ENCODE measurements around the gene DTWD2. TPM values are rescaled to one million over a fixed set of nuclear protein-coding genes. Genes with fewer than 3 reads are reported as not detected.
"Not testable (repeated sequence)": the region's sequence is repeated elsewhere in the genome, so short reads cannot be mapped to it uniquely, and the experiment has no call there.

DTWD2 gene
- total RNA-seq, 1 donor from 2014 or later: 1.6 TPM

DNA sequence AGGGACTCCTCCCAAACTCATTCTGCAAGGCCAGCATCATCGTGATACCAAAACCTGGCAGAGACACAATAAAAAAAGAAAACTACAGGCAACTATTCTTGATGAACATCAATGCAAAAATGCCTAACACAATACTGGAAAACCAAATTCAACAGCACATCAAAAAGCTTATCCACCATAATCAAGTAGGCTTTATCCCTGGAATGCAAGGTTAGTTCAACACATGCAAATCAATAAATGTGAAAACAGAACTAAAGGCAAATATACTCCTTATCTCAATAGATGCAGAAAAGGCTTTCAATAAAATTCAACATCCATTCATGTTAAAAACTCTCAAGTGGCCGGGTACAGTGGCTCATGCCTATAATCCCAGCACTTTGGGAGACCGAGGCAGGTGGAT is 111.5 kb downstream of the DTWD2 start:
- DNase-seq (ENCODE audit: low read depth, low spot score): not testable (repeated sequence)

DNA sequence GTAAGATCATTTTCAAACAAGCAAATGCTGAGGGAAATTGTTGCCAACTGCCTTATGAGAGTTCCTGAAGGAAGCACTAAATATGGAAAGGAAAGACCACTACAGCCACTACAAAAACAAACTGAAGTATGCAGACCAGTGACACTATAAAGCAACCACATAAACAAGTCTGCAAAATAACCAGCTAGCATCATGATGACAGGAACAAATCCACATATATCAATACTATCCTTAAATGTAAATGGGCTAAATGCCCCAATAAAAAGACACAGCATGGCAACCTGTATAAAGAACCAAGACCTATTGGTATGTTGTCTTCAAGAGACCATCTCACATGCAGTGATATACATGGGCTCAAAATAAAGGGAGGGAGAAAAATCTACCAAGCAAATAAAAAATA is 113.2 kb downstream of the DTWD2 start:
- DNase-seq (ENCODE audit: low read depth, low spot score): no peak

DNA sequence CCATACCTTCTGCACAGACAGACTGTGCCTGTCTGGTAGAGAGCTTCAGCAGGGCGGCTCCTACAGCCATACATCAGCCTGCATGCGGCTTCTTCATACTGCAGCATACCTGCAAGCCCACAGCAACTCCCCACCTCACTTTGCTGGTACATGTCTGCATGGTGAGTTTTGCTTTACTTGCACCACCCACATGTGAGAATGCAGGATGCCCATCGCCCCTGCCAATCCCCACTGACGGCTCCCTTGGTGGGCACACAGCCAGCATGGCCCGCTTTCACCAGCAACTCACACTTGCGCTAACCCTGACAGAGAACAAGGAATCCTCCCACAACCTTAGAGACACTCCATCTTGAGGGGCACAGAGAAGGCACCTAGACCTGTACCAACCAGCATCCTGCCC is 114.9 kb downstream of the DTWD2 start:
- DNase-seq (ENCODE audit: low read depth, low spot score): no peak

DNA sequence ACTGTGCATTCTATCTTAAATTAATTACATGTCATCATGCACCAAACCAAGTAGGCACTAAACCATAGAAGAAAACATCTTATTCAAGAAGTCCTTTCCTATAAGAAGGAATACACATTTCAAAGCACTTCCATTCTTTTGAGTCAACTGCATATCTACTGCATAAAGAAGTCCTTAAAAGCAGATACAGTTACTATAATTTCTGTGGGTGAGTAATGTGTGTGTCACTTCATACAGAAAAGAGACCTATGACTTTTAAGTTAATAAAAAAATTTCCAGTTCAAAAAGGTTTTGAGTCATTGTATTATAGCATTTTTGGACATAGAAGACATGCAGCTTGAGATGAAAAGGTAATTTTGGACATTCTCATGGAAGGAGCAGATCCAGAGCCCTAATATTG is 125.0 kb downstream of the DTWD2 start:
- no peak for DNase-seq (ENCODE audit: low read depth, low spot score)

DNA sequence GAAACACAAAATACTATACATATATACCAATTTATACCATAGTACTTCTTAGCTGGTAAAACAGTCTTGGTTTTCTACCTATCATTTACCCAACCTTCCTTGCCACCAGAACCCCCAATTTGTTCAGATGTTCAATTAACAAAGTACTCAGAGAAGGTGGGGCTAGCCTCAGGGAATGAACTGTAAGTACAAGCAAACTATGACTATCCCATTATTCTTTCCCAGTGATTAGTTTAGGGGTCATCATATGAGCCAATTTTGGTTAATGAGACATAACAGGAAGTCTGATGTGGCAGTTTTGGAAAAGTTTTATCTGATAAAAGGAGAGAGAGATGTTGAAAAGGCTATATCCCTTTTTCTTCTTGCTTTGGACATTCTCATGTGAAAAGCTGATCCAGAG is 125.8 kb downstream of the DTWD2 start:
- no peak for DNase-seq (ENCODE audit: low read depth, low spot score)

DNA sequence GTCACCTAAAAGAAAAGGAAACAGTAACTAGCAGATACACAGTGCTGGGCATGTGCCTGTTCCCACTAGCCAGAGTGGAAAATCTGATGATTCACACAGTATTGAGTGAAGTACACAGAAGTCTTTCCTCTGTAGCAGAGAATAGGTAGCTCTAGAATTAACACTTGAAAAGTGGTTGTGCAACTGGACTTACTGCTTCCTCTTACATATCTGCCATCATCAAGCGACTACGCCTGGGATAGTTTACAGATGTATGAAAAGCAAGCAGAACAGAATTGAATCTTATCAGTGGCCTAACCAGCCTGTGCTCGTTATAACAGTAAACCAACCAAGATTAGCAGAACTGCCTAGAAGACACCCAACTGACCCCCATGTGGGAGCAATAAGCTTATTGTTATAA is 130.6 kb downstream of the DTWD2 start:
- DNase-seq (ENCODE audit: low read depth, low spot score): no peak

DNA sequence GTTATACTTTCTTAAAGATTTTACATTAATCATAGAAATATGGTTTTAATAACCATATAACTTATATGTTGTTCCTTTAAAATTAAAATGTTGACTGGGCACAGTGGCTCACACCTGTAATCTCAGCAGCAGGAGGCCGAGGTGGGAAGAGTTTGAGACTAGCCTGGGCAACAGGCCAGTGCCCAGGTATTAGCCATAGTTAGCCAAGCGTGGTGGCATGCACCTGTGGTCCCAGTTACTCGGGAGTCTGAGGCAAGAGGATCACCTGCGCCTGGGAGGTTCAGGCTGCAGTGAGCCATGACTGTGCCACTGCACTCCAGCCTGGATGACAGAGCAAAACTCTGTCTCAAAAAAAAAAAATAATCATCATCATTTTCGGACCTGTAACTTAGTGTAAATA is 133.5 kb downstream of the DTWD2 start:
- DNase-seq (ENCODE audit: low read depth, low spot score): no peak

DNA sequence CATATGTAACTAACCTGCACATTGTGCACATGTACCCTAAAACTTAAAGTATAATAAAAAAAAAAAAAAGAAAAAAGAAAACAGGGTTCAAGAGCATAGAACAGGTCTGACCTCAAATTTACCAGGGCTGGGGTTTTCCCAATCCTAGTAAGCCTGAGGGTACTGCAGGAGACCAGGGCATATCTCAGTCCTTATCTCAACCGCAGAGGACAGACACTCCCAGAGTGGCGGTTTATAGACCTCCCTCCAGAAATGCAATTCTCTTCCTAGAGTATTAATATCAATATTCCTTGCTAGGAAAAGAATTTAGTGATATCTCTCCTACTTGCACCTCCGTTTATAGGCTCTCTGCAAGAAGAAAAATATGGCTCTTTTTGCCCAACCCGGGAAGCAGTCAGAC is 136.6 kb downstream of the DTWD2 start:
- not testable (repeated sequence) for DNase-seq (ENCODE audit: low read depth, low spot score)

DNA sequence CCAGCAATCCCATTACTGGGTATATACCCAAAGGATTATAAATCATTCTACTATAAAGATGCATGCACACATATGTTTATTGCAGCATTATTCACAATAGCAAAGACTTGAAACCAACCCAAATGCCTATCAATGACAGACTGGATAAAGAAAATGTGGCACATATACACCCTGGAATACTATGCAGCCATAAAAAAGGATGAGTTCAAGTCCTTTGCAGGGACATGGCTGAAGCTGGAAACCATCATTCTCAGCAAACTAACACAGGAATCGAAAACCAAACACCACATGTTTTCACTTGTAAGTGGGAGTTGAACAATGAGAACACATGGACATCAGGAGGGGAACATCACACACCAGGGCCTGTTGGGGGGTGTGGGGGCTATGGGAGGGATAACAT is 138.8 kb downstream of the DTWD2 start:
- not testable (repeated sequence) for DNase-seq (ENCODE audit: low read depth, low spot score)

DNA sequence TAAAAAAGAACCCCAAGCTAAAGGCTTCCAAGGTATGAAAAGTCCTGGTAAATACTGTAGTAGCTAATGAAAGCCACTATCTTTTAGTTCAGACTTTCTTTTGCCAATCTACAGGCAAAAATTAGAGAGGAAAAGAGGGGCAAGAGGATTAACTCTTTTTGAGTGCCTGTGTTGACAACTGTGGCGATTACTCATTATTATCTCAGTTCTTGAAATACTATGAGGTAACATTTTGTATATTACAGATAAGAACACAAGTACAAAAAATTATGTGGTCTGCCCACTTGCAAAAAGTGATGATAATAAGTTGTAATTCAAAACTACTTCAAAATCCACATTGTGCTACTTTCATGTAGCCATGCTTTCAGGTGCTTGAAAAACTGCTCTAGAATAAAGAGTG is 144.0 kb downstream of the DTWD2 start:
- DNase-seq (ENCODE audit: low read depth, low spot score): no peak

DNA sequence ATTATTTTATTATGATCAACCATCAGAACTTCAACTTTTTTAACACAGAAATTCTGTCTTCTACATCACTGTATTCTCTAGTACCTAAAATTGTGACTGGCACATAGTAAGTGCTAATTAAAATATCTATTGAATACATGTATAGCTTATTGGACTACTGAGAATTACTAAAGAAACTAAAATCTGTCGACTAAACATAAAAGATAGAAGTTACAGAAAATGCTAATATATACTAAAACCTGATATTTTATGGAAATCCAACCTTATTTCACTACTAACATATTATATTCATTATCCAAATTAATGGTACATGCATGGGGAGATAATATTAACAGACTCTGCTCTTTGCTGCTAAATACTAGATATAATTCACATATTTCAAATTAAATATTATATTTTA is 153.6 kb downstream of the DTWD2 start:
- no peak for DNase-seq (ENCODE audit: low read depth, low spot score)

DNA sequence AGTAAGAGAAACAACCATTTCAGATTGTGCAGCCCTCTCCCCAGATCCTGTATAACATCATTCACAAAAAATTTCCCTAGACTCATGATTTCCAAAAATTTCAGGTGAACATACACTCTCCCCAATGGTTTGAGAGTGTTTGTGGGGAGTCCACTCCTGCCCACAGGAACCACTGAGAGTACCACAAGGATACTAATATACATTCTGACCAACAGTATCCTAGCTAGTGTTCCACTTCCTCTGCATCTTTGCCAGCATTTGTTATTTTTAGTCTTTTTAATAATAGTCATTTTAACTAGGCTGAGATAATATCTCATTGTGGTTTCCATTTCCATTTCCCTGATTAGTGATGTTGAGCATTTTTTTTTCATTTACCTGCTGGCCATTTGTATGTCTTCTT is 155.4 kb downstream of the DTWD2 start:
- no peak for DNase-seq (ENCODE audit: low read depth, low spot score)

DNA sequence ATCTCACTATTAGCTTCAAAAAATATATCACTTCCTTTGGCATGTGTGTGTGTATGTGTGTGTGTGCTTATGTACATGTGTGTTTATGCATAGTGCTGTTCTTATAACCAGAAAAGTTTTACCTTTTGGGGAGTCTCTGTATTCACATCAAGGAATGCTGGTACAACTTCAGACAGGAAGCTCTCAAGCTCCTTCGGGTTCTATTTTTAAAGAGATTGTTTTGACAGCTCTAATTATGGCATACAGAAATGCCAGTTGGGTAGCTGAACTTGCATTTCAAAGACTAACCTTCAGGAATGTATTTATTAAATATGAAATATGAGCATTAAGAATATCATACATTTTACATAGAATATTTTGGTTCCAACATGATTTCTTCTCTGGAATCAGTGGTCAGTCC is 163.1 kb downstream of the DTWD2 start:
- DNase-seq (ENCODE audit: low read depth, low spot score): no peak

DNA sequence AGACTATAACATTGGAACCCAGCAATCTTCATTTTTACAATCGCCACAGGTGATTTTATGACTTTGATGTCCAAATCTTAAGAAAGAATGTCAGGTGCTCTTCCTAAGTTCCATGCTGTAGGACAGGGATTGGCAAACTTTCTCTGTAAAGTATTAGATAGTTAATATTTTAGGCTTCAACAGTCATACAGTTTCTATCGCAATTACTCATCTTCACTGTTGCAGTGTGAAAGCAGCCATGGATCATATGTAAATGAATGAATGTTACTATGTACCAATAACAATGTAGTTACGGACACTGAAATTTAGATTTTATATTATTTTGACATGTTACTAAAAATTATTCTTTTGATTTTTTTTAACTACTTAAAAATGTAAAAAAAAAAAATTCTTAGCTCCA is 169.7 kb downstream of the DTWD2 start:
- DNase-seq (ENCODE audit: low read depth, low spot score): no peak

DNA sequence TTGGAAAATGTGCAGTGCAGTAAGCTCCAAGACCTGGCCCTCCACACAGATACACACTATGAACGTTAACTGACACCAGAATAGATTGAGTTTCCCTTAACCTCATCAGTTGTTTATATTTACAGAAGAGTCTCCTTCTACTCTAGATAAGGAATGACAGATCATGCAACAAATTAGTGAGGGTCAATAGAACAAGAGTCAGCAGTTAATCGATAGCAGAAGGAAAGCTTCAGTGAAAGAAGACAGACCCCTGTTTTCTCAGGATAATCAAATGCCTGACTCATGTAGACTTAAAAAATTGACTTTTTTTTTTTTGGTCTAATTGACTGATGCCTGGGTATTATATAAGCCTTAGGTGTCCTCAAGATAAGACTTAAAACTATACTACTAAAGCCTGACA is 179.9 kb downstream of the DTWD2 start:
- no peak for DNase-seq (ENCODE audit: low read depth, low spot score)

DNA sequence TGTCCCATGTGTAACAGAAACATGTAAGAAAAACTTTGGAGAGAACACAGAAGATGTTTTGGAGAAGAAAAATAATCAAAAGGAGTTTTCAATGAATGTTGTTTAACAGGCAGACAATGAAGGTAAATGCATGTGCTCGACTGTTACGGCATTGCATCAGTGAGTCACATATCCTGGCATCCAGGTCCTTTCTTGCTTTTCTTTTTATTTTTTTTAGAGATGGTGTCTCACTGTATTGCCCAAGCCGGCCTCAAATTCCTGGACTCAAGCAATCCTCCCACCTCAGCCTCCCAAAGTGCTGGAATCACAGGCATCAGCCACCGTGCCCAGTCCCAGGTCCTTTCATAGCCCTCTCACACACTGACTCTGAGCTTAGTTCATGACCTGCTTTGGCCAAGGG is 181.8 kb downstream of the DTWD2 start:
- no peak for DNase-seq (ENCODE audit: low read depth, low spot score)

DNA sequence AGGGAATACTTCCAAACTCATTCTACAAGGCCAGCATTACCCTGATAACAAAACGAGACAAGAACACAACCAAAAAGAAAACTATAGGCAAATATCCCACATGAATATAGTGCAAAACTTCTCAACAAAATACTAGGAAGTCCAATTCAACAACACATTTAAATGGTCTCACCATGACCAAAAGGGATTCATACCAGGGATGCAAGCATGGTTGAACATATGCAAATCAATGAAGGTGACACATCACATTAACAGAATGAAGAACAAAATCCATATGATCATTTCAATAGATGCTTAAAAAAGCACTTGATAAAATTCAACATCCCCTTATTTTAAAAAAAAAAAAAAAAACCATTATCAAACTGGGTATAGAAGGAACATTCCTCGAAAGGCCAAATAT is 186.0 kb downstream of the DTWD2 start:
- DNase-seq (ENCODE audit: low read depth, low spot score): no peak

DNA sequence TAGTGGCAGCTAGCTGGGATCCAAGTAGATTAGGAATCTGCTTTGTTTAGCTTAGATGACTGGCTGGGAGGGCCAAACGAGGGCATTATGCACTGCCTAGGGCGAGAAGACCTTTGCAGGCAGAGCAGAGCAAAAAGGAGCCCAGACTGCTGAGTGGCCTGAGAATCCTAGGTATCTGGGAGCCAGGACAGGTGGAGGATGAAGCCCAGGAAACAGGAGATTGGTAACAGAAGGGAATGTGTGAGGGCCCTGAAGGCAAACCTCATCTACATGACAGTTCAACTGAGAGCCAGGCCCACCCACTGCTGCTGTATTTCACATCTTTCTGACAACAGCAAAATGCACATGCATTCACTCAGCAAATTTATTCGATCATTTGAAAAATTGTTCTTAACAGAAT is 192.3 kb downstream of the DTWD2 start:
- no peak for DNase-seq (ENCODE audit: low read depth, low spot score)

DNA sequence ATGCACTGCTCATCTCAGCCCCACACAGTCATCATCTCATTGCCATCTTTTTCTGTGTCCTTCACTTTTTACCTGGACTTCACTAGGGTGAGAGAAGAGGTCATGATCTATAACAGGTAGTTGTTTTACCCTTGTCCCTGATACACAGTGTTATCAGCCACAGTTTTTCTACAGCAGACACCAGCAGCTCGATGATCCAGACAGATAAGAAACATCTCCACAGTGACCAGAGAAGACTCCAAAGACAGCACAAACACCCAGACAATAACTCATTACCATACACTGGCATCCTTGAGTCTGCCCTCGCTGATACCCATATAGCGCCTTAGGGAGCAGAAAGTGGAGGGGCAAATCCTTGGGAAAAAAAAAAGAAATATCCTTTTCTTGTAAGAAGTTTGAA is 194.1 kb downstream of the DTWD2 start:
- DNase-seq (ENCODE audit: low read depth, low spot score): no peak

DNA sequence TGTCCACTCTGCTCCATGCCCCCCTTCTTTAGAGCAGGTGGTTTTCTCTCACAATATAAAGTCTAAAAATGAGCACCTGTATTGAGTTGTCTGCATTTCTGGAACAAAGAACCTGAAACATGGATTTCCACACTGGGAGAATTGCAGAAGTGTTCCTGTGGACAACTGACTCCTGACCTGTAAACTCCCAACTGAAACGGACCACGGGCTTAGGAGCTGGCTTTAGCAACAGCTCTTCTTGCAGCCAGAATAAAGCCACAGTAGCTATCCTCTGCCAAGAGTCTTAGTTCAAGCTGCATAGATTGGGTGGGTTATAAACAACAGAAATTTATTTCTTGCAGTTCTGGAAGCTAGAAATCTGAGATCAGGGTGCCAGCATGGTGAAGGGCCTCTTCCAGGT is 194.7 kb downstream of the DTWD2 start:
- DNase-seq (ENCODE audit: low read depth, low spot score): no peak

DNA sequence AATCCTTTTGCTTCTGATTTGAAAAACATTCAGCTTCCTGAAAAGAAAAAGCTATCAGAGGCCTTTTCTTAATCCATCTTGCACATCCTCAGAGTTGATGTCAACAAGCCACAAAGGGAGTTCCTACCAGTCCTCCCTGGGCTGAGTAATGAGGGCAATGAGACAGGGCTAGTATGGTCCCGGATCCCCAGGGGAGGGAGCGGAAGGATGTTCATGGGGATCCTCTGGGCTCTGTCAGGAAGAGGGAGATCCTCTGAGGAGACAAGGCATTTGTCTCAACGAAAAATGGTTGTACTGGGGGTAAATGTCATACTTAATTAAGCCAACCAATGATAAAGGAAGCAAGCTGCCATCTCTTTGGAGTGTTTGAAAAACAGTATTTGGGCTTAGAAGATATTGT is 195.3 kb downstream of the DTWD2 start:
- no peak for DNase-seq (ENCODE audit: low read depth, low spot score)

DNA sequence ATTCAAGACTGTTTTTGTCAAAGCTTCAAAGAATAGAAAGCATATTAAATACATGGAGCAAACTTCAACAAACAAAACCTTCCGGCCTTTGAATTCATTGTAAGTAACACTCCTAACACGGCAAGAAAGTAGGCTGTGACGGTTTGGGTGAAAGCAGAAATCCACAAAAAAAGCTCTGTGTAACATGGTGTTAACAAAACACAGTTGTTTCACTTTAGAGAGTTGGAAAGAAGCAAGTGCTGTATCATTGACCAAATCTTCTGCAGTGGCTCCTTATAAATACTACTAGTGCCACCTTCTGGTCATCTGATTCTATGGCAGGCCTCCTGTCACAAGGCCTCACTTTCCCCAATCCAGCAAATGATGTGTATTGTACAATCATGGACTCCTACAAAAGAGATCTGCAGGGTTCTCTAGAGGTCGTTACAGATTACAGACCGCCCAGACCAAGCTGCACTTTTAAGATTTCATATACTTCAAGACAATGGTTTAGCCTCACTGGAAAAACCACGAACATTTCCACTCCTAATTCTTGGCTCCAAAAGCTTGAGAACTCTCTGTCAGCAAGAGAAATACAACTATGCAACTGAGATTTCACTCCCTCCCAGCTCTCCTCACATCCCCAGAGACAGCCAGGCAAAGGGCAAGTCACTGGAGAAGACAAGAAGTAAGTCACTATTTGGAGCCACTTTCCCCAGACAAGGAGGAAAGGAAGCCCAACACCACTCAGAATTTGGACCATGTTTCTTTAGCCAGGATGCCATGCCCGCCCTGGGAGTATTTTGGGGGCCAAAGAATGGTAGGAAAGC is 196.2 kb downstream of the DTWD2 start:
- DNase-seq (ENCODE audit: low read depth, low spot score): peak; percentile 7

DNA sequence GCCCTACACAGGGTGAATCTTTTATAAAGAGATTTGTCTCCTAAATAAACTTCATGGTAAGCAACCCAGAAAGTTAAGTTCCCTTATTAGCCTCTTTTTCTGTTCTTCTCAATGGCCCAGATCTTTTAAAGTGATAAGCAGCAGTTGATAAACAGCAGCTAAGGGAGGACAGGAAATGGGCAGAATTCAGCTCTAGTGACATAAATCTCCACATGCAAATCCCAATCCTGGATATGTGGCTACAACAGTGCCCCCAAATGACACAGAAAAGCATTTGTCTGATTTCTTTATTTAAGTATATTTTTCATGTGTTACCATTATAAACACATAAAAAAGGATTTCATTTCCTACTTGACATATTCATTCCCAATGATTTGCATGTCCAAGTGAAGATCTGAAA is 199.0 kb downstream of the DTWD2 start:
- no peak for DNase-seq (ENCODE audit: low read depth, low spot score)

DNA sequence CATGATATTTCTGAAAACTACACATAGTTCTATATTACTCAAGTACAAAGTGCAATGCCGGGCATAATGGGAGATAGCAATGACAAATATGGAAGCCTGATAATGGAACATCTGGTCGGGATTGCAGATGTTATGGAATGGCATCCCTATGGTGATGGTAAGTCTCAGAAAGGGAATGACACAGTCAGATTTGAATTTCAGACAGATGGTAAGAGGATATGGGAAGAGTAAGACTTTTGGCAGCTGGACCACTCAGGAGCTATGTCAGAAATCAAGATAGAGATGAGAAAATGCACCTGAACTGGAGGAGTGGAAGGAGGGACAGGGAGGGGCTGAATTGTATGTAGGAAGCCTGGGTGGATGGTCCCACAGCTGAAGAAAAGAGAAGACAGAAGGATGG is 200.0 kb downstream of the DTWD2 start:
- no peak for DNase-seq (ENCODE audit: low read depth, low spot score)

All from pulmonary artery endothelial cell (primary cell).